GM19372 (cell line): ENCODE measurements around the gene MASP1.

ENCODE experiments used
- ATAC-seq: cut with Tn5 transposase; IDR thresholded peaks from one replicate; pipeline ENCODE4 v1.9.1; 2021; ENCODE audit warnings: mild to moderate bottlenecking, low read depth, moderate library complexity; ENCODE audit not compliant: unreplicated experiment

The MASP1 gene

DNA sequence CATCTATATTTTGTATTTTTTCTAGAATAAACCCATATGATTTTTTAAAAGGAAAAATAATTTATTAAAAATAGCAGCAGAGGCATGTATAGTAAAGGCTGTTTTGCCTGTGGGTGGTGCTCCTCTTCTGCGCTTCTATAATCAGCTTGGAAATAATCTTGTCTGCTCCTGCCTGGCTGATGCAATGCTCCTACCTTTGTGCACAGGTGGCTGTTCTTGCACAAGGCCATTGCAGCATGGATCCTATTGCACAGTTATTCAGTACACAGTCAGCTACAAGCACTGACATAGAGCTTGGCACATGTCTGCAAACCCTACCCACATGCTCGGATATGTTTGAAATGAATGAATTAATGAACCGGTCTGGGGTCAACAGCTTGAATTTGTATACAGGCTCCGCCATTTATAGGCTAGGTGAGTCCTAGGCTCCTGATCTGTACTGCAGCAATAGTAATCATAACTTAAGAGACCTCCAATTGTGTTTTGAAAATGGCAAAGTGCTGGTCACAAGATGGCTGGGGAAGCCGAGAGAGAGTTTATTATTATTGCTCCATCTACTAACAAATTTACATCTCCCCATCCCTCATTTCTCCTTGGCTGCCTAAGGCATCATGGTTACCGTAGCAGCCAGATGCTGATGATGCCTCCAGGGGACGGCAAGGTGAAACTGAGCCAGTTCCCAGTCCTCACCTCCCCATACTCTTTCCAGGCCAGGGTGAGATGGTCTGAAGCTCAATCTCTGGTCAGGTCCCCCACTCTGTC lies 94.8 kb downstream of the MASP1 start:
- ATAC-seq, result no peak

DNA sequence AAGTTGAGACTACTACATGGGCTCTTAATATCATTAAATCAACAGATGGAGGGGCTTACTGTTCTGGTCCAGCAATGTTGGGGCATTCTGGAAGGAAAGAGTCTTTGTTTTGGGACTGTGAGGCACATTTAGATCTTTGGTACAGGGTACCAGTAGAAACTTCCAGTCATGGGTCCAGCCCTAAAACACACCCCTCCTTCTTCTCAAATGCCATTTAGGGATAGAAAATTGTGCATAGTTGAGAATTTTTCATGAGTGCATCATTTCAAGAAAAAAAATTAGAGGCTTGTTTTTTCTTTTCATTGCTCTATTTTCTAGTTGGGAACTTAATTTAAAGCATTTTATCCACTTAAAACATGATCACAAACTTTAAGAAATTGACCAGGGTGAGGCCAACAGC lies 98.4 kb downstream of the MASP1 start:
- no peak for ATAC-seq

DNA sequence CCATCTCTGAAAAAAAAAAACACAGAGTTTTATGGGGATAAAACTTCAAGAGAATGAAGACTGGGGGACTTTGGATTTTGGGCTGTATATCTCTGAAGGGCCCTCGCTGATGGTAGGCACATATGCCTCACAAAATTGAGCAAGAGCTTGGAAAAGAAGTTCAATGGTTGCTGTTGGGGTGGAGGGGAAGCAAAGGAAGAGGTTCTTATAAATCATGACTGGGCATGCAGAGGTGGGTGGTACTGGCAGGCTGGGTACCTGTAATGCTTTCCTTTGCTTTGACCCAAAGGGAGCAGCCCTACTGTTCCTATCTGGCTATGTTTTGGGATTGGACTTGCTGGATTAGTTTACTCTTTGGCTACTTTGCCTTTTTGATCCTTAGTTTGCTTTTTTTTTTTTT lies 100.3 kb downstream of the MASP1 start:
- ATAC-seq, result no peak

DNA sequence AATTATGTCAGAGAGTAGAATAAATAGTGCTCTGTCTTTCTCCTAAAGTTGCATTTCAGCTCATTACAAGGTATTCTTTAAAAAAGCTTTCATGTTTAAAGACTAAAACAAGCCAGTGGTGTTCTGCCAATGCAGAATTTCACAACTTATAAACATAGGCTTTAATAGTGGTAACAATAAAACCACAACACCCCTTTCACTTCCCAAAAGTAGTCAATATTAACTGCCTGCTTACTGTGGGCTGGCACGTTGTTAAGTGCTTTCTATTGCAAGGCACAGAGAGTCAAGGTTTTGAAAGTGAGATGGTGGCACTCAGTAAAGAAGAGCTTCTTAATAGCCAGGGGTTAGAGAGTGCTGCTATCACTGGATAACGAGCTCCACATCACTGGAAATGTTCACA lies 102.6 kb downstream of the MASP1 start:
- ATAC-seq, result no peak

DNA sequence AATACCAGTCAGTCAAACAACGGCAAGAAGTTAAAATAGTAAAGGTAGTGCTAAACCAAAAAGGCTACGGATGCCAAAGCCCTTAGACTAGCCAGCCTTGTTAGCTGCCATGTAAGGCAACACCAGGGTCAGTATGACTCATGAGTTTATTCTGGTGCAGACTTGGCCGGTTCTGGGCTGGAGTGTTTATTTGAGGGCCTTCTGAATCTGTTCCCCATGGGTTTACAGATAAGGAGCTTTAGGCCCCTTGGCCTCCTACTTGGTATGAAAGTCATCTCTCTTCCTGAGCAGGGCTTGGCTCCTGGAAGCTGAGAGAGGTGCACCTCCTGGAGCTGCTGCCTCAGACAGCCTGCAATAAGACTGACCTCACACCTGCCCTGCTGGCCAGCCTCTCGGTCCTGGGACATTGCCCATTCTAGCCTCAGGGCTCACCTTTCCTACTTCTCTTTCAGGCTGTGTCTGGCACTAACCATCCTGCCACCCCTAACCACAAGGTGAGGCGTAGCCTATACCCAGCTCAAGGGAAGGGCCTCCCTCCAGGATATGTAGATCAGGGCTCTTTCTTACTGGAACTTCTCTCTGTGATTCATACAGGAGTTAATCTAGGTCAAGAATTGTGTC lies 104.6 kb downstream of the MASP1 start:
- no peak for ATAC-seq

DNA sequence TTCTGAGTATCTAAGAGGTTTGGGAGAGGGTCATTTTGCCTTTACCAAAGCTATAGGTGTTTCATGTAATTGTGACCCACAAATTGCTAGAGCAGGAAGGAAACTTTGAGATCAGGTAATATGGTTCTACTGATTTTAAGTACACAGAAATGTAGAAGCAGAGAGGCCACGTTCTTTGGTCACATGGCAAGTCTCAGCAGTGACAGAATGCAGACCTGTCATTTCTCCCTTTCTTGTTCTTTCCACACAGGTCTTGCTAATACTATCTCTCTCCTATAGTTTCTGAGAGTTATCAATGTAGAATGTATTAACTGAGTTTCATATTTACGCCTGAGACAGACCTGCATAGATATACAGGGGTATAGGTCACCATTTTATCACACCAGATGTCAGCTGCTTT lies 105.2 kb downstream of the MASP1 start:
- no peak for ATAC-seq

DNA sequence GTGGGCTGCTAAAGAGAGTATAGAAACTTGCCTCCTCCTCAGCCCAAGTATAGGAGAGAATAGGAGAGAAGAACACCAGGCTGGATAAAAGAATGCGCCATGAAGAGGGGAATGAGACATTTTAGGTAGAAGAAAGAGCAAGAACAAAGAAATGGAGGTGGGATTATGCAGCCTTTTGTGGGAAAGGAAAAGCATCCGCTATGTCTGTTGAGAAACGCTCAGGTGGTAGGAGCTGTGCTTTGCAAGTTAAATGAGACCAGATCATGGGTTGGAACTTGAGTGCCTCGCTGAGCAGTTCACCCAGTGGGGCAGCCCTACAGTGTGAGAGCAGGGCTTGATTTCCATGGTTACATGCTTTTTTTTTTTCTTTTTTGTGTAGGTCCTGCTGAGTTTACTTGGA lies 105.8 kb downstream of the MASP1 start:
- ATAC-seq, result no peak
